GM23338 (cell line): ENCODE results near the gene DLX5. TPM values are rescaled to one million over a fixed set of nuclear protein-coding genes. Genes with fewer than 3 reads are reported as not detected.

Experiments
- ATAC-seq: fragments of 200-7000 bp; cut with Tn5 transposase; 3 replicates; pipeline ENCODE4 v1.9.1; 2020
- DNase-seq: peaks from one replicate; pipeline ENCODE4 v3.0.0-alpha.2; 2015; ENCODE audit warnings: low spot score
- H2AFZ ChIP-seq: fragments of 200-600 bp; sonication (generic); 2 replicates; pipeline ENCODE4 v1.8.0; 2016; ENCODE audit warnings: antibody characterized with exemption, mild to moderate bottlenecking, moderate library complexity
- H3F3A ChIP-seq: fragments of 200-600 bp; sonication (generic); replicated peaks from 2 replicates; pipeline ENCODE4 v1.8.0; 2017; ENCODE audit warnings: antibody characterized with exemption, mixed run types, low read depth
- H3K27ac ChIP-seq: fragments of 200-600 bp; sonication (generic); 2 replicates; pipeline ENCODE4 v1.6.1; 2016; ENCODE audit warnings: low read depth
- H3K27me3 ChIP-seq: fragments of 200-600 bp; sonication (generic); 2 replicates; pipeline ENCODE4 v1.8.0; 2016; ENCODE audit warnings: mild to moderate bottlenecking, mixed run types, moderate library complexity; ENCODE audit not compliant: insufficient read depth
- H3K36me3 ChIP-seq: fragments of 200-600 bp; sonication (generic); 2 replicates; pipeline ENCODE4 v1.8.0; 2016; ENCODE audit warnings: mild to moderate bottlenecking; ENCODE audit not compliant: insufficient read depth
- H3K4me1 ChIP-seq: fragments of 200-600 bp; sonication (generic); 2 replicates; pipeline ENCODE4 v1.8.0; 2016; ENCODE audit warnings: mild to moderate bottlenecking, moderate library complexity; ENCODE audit not compliant: insufficient read depth
- H3K4me2 ChIP-seq: fragments of 200-600 bp; sonication (generic); 2 replicates; pipeline ENCODE4 v1.7.1; 2017; ENCODE audit warnings: mixed run types
- H3K4me3 ChIP-seq: fragments of 200-600 bp; sonication (generic); 2 replicates; pipeline ENCODE4 v1.6.1; 2016; ENCODE audit warnings: mixed run types
- H3K79me2 ChIP-seq: fragments of 200-600 bp; sonication (generic); replicated peaks from 2 replicates; pipeline ENCODE4 v1.8.0; 2017; ENCODE audit warnings: mild to moderate bottlenecking; ENCODE audit not compliant: insufficient read depth
- H3K9me2 ChIP-seq: fragments of 200-600 bp; sonication (generic); 2 replicates; pipeline ENCODE4 v1.8.0; 2017; ENCODE audit not compliant: insufficient read depth
- H4K20me1 ChIP-seq: fragments of 200-600 bp; sonication (generic); replicated peaks from 2 replicates; pipeline ENCODE4 v1.8.0; 2017; ENCODE audit warnings: mild to moderate bottlenecking; ENCODE audit not compliant: insufficient read depth
- H3K27ac Mint-ChIP-seq: 2 replicates; pipeline ENCODE4 v1.8.0; 2020; ENCODE audit warnings: inconsistent platforms, mild to moderate bottlenecking, moderate library complexity, mixed read lengths
- H3K27me3 Mint-ChIP-seq: 3 replicates; pipeline ENCODE4 v1.8.0; 2022; ENCODE audit warnings: low read depth, mild to moderate bottlenecking, moderate library complexity, mixed read lengths, inconsistent platforms; ENCODE audit not compliant: insufficient read depth, poor library complexity
- H3K36me3 Mint-ChIP-seq: 3 replicates; pipeline ENCODE4 v1.8.0; 2021; ENCODE audit warnings: low read depth, mild to moderate bottlenecking, inconsistent platforms, moderate library complexity, mixed read lengths
- H3K4me1 Mint-ChIP-seq: 3 replicates; pipeline ENCODE4 v1.8.0; 2020; ENCODE audit warnings: mild to moderate bottlenecking, inconsistent platforms, mixed read lengths
- H3K4me3 Mint-ChIP-seq: 3 replicates; pipeline ENCODE4 v1.8.0; 2021; ENCODE audit warnings: moderate library complexity, mild to moderate bottlenecking, inconsistent platforms, mixed read lengths
- H3K9me3 Mint-ChIP-seq: 3 replicates; pipeline ENCODE4 v1.8.0; 2020; ENCODE audit warnings: moderate library complexity, mild to moderate bottlenecking, inconsistent platforms, mixed read lengths
- CREB1 ChIP-seq: fragments of 250-450 bp; sonication (Bioruptor Pico); IDR thresholded peaks from 2 replicates; pipeline ENCODE4 v1.5.0; 2020; ENCODE audit warnings: low read depth, mild to moderate bottlenecking, moderate library complexity
- EZH2 ChIP-seq: fragments of 200-600 bp; sonication (generic); IDR thresholded peaks from one replicate; pipeline ENCODE4 v1.8.0; 2017; ENCODE audit warnings: antibody characterized with exemption, mild to moderate bottlenecking, low read depth; ENCODE audit not compliant: unreplicated experiment
- EZH2phosphoT487 ChIP-seq: fragments of 200-600 bp; sonication (generic); IDR thresholded peaks from one replicate; pipeline ENCODE4 v1.8.1; 2018; ENCODE audit warnings: antibody characterized with exemption; ENCODE audit not compliant: unreplicated experiment
- JUNB ChIP-seq: IDR thresholded peaks from one replicate; pipeline ENCODE4 v1.6.1; 2016; ENCODE audit warnings: antibody characterized with exemption; ENCODE audit not compliant: unreplicated experiment
- NANOG ChIP-seq: IDR thresholded peaks from 2 replicates; pipeline ENCODE4 v1.6.1; 2016; ENCODE audit warnings: antibody characterized with exemption, borderline replicate concordance
- POLR2AphosphoS5 ChIP-seq: IDR thresholded peaks from 2 replicates; pipeline ENCODE4 v1.6.1; 2016; ENCODE audit warnings: antibody characterized with exemption, low read depth
- REST ChIP-seq: IDR thresholded peaks from one replicate; pipeline ENCODE4 v1.6.1; 2018; ENCODE audit warnings: antibody characterized with exemption; ENCODE audit not compliant: unreplicated experiment
- STAT1 ChIP-seq: IDR thresholded peaks from one replicate; pipeline ENCODE4 v1.6.1; 2016; ENCODE audit warnings: antibody characterized with exemption; ENCODE audit not compliant: unreplicated experiment
- ZNF114 ChIP-seq: fragments of 250-450 bp; sonication (Bioruptor Pico); IDR thresholded peaks from 2 replicates; pipeline ENCODE4 v1.5.0; 2020; ENCODE audit warnings: mild to moderate bottlenecking, moderate library complexity
- ZNF331 ChIP-seq: fragments of 250-450 bp; sonication (Bioruptor Pico); IDR thresholded peaks from 2 replicates; pipeline ENCODE4 v1.5.0; 2020; ENCODE audit warnings: low read depth, mild to moderate bottlenecking, moderate library complexity
- polyA plus RNA-seq: library from polyadenylated mRNA; unstranded; fragments of >200 nt; fragmentation: Nextera tagmentation; extraction: Ambion mirVana; gene quantifications from 2 replicates; pipeline ENCODE4 v1.2.1, GENCODE V29; 2016
- total RNA-seq: library from RNA; depleted of rRNA; stranded (reverse); fragments of >200 nt; shearing (Covaris generic); gene quantifications from 2 replicates; pipeline ENCODE4 v1.2.3, GENCODE V29; 2014
- TF ChIP-seq, protein P1 (sequence below): IDR thresholded peaks from 2 replicates; pipeline ENCODE4 v1.6.1; 2016; ENCODE audit warnings: antibody characterized with exemption
- TF ChIP-seq, protein P2 (sequence below): fragments of 250-450 bp; sonication (Bioruptor Pico); IDR thresholded peaks from 2 replicates; pipeline ENCODE4 v1.5.0; 2020; ENCODE audit warnings: mild to moderate bottlenecking, moderate library complexity
- TF ChIP-seq, protein P3 (sequence below), 2 experiments: fragments of 200-600 bp in 1 of 2; sonication (generic) in 1 of 2; conservative IDR thresholded peaks; 2 replicates each; pipeline versions ENCODE4 v1.5.1 to v1.6.1; 2016 to 2017; ENCODE audit warnings: antibody characterized with exemption in 2 of 2, low read depth in 2 of 2, mild to moderate bottlenecking in 2 of 2, moderate library complexity in 1 of 2

The DLX5 gene
- total and polyA plus RNA-seq, 2 experiments from 2014 or later: not detected

DNA sequence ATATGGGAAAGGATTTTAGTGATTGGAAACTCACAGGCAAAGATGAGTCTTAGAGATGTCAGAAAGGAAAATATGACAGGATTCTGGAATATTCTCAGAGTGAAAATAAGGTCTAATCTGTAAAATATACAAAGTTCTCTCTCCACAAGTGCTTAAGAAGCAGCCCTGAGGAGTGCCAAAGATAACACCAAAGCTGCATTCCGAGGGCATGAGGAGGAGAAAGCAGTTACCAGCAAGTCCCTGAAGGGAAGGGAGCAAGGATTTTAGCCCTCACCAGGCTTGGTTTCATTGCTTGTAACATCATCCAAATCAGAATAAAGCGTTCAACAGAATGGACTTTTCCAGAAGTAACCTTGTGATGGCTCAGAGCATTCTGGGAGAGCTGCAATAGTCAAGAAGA lies 50.6 kb downstream of the DLX5 start:
- H3K4me1 ChIP-seq: no peaks in the 10 kb centered on the region
- no peak overlapping the region for H3K4me3 ChIP-seq
- H3K27ac ChIP-seq: no peak overlapping the region
- Mint-ChIP-seq H3K27me3 (no peaks in the 10 kb centered on the region), H3K27ac (no peak overlapping the region), H3K36me3 (no peaks in the 10 kb centered on the region), H3K4me1 (no peaks in the 10 kb centered on the region), H3K9me3 (no peaks in the 10 kb centered on the region), H3K4me3 (no peak overlapping the region)
- 0 out of 2 replicates have a peak, but pooled peaks cover 2% of the 10 kb centered on the region for H3K9me2 ChIP-seq
- DNase-seq (no peak), ATAC-seq (no peak)
- H3K36me3 ChIP-seq: no peaks in the 10 kb centered on the region
- H3K79me2 ChIP-seq: no peaks in the 10 kb centered on the region
- no peaks in the 10 kb centered on the region for H3K27me3 ChIP-seq
- no peak overlapping the region for H2AFZ ChIP-seq
- TF ChIP-seq, protein P1, sequence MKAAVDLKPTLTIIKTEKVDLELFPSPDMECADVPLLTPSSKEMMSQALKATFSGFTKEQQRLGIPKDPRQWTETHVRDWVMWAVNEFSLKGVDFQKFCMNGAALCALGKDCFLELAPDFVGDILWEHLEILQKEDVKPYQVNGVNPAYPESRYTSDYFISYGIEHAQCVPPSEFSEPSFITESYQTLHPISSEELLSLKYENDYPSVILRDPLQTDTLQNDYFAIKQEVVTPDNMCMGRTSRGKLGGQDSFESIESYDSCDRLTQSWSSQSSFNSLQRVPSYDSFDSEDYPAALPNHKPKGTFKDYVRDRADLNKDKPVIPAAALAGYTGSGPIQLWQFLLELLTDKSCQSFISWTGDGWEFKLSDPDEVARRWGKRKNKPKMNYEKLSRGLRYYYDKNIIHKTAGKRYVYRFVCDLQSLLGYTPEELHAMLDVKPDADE: no peak
- TF ChIP-seq CREB1 (CRISPR knock-in tag): no peak
- no peak for TF ChIP-seq STAT1
- TF ChIP-seq EZH2phosphoT487: no peak
- TF ChIP-seq POLR2AphosphoS5: no peak
- TF ChIP-seq, protein P2, sequence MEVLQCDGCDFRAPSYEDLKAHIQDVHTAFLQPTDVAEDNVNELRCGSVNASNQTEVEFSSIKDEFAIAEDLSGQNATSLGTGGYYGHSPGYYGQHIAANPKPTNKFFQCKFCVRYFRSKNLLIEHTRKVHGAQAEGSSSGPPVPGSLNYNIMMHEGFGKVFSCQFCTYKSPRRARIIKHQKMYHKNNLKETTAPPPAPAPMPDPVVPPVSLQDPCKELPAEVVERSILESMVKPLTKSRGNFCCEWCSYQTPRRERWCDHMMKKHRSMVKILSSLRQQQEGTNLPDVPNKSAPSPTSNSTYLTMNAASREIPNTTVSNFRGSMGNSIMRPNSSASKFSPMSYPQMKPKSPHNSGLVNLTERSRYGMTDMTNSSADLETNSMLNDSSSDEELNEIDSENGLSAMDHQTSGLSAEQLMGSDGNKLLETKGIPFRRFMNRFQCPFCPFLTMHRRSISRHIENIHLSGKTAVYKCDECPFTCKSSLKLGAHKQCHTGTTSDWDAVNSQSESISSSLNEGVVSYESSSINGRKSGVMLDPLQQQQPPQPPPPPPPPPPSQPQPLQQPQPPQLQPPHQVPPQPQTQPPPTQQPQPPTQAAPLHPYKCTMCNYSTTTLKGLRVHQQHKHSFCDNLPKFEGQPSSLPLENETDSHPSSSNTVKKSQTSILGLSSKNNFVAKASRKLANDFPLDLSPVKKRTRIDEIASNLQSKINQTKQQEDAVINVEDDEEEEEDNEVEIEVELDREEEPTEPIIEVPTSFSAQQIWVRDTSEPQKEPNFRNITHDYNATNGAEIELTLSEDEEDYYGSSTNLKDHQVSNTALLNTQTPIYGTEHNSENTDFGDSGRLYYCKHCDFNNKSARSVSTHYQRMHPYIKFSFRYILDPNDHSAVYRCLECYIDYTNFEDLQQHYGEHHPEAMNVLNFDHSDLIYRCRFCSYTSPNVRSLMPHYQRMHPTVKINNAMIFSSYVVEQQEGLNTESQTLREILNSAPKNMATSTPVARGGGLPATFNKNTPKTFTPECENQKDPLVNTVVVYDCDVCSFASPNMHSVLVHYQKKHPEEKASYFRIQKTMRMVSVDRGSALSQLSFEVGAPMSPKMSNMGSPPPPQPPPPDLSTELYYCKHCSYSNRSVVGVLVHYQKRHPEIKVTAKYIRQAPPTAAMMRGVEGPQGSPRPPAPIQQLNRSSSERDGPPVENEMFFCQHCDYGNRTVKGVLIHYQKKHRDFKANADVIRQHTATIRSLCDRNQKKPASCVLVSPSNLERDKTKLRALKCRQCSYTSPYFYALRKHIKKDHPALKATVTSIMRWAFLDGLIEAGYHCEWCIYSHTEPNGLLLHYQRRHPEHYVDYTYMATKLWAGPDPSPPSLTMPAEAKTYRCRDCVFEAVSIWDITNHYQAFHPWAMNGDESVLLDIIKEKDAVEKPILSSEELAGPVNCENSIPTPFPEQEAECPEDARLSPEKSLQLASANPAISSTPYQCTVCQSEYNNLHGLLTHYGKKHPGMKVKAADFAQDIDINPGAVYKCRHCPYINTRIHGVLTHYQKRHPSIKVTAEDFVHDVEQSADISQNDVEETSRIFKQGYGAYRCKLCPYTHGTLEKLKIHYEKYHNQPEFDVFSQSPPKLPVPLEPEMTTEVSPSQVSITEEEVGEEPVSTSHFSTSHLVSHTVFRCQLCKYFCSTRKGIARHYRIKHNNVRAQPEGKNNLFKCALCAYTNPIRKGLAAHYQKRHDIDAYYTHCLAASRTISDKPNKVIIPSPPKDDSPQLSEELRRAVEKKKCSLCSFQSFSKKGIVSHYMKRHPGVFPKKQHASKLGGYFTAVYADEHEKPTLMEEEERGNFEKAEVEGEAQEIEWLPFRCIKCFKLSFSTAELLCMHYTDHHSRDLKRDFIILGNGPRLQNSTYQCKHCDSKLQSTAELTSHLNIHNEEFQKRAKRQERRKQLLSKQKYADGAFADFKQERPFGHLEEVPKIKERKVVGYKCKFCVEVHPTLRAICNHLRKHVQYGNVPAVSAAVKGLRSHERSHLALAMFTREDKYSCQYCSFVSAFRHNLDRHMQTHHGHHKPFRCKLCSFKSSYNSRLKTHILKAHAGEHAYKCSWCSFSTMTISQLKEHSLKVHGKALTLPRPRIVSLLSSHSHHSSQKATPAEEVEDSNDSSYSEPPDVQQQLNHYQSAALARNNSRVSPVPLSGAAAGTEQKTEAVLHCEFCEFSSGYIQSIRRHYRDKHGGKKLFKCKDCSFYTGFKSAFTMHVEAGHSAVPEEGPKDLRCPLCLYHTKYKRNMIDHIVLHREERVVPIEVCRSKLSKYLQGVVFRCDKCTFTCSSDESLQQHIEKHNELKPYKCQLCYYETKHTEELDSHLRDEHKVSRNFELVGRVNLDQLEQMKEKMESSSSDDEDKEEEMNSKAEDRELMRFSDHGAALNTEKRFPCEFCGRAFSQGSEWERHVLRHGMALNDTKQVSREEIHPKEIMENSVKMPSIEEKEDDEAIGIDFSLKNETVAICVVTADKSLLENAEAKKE (CRISPR knock-in tag): no peak
- no peak for TF ChIP-seq JUNB
- TF ChIP-seq ZNF331 (CRISPR knock-in tag): no peak
- TF ChIP-seq NANOG: no peak
- TF ChIP-seq ZNF114: no peak
- TF ChIP-seq REST: no peak
- TF ChIP-seq, protein P3, sequence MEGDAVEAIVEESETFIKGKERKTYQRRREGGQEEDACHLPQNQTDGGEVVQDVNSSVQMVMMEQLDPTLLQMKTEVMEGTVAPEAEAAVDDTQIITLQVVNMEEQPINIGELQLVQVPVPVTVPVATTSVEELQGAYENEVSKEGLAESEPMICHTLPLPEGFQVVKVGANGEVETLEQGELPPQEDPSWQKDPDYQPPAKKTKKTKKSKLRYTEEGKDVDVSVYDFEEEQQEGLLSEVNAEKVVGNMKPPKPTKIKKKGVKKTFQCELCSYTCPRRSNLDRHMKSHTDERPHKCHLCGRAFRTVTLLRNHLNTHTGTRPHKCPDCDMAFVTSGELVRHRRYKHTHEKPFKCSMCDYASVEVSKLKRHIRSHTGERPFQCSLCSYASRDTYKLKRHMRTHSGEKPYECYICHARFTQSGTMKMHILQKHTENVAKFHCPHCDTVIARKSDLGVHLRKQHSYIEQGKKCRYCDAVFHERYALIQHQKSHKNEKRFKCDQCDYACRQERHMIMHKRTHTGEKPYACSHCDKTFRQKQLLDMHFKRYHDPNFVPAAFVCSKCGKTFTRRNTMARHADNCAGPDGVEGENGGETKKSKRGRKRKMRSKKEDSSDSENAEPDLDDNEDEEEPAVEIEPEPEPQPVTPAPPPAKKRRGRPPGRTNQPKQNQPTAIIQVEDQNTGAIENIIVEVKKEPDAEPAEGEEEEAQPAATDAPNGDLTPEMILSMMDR (conservative IDR thresholded peaks at IDR 0.05; ENCODE audit: low read depth in 2 of 2): no peak
- TF ChIP-seq EZH2: no peak
- no peaks in the 10 kb centered on the region; the same call in 1 of the 2 replicates for H4K20me1 ChIP-seq
- no peak overlapping the region for H3K4me2 ChIP-seq
- H3F3A ChIP-seq: no peaks in the 10 kb centered on the region
